GM12878 (cell line): ENCODE results near the gene NAA60.

Source experiments
- CBFB ChIP-seq: IDR thresholded peaks from 2 replicates; pipeline ENCODE4 v1.6.1; 2016; ENCODE audit warnings: antibody characterized with exemption, low read depth
- KAT2A ChIP-seq: conservative IDR thresholded peaks from 2 replicates; pipeline ENCODE4 v1.6.1; 2011; ENCODE audit warnings: low read depth, low read length; ENCODE audit not compliant: control insufficient read depth
- MTA2 ChIP-seq: fragments of 450-650 bp; IDR thresholded peaks from 2 replicates; pipeline ENCODE4 v1.6.1; 2016; ENCODE audit warnings: low read depth, mild to moderate bottlenecking, moderate library complexity
- PML ChIP-seq: IDR thresholded peaks from 2 replicates; pipeline ENCODE4 v1.6.1; 2012; ENCODE audit warnings: low read length, inconsistent platforms
- POLR2A ChIP-seq: IDR thresholded peaks from 2 replicates; pipeline ENCODE4 v1.6.1; 2011; ENCODE audit warnings: low read depth, mild to moderate bottlenecking, low read length
- POU2F2 ChIP-seq: IDR thresholded peaks from 3 replicates; pipeline ENCODE4 v1.6.1; 2011; ENCODE audit warnings: low read depth, mild to moderate bottlenecking, low read length, borderline replicate concordance
- RBBP5 ChIP-seq: fragments of 200-600 bp; sonication (generic); conservative IDR thresholded peaks from 2 replicates; pipeline ENCODE4 v1.6.1; 2016
- YY1 ChIP-seq: IDR thresholded peaks from 2 replicates; pipeline ENCODE4 v1.6.1; 2011; ENCODE audit warnings: low read depth, mild to moderate bottlenecking, low read length
- TF ChIP-seq, protein P1 (sequence below), 3 experiments: IDR thresholded peaks in 2 of 3; conservative IDR thresholded peaks in 1 of 3; 2 replicates each; pipeline ENCODE4 v1.5.1; 2011; ENCODE audit warnings: low read depth in 3 of 3, low read length in 3 of 3, mild to moderate bottlenecking in 3 of 3, control low read depth in 2 of 3, moderate library complexity in 2 of 3, inconsistent platforms in 1 of 3, mixed read lengths in 1 of 3; ENCODE audit not compliant: control insufficient read depth in 2 of 3, insufficient read depth in 1 of 3; ENCODE audit errors: extremely low read depth in 1 of 3

DNA sequence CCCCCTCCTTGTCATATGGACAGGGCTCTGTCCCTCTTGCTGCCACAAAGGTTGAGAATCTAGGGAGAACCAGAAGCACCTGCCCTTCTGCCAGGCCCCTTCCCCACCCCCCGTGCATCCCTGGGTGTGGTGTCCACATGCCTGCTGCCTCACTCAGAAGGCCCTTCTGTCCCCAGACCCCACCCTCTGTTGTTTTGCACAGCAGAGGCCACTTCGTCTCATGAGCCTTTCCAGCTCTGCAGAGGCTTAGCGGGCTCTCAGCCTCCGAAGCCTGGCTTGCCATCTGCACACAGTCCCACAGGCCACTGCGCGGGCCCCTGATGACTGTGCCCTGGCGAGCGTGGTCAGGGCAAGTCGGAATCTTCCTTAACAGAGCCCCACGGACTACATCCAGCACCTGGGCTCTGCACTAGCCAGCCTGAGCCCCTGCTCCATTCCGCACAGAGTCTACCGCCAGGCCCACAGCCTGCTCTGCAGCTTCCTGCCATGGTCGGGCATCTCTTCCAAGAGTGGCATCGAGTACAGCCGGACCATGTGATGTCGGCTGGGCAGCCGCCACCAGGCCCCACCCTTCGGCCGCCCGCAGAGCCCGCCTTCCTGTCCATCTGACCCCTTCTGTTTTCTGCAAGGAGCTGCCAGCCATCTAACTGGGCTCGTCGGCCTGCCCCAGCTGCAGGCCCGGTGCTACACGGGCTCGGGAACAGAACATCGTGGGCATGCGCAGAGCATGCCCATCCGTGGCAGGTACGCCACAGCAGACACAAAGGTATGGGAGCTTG lies 41.0 kb downstream of the NAA60 start:
- no peak for TF ChIP-seq KAT2A
- TF ChIP-seq POLR2A, result no peak
- no peak for TF ChIP-seq CBFB
- no peak for TF ChIP-seq POU2F2
- TF ChIP-seq, protein P1, sequence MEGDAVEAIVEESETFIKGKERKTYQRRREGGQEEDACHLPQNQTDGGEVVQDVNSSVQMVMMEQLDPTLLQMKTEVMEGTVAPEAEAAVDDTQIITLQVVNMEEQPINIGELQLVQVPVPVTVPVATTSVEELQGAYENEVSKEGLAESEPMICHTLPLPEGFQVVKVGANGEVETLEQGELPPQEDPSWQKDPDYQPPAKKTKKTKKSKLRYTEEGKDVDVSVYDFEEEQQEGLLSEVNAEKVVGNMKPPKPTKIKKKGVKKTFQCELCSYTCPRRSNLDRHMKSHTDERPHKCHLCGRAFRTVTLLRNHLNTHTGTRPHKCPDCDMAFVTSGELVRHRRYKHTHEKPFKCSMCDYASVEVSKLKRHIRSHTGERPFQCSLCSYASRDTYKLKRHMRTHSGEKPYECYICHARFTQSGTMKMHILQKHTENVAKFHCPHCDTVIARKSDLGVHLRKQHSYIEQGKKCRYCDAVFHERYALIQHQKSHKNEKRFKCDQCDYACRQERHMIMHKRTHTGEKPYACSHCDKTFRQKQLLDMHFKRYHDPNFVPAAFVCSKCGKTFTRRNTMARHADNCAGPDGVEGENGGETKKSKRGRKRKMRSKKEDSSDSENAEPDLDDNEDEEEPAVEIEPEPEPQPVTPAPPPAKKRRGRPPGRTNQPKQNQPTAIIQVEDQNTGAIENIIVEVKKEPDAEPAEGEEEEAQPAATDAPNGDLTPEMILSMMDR (IDR thresholded peaks at IDR 0.05 in 2 of 3, conservative IDR thresholded peaks at IDR 0.05 in 1 of 3; ENCODE audit: control insufficient read depth in 2 of 3, extremely low read depth in 1 of 3, insufficient read depth in 1 of 3, low read depth in 3 of 3, low read length in 3 of 3), result no peak
- no peak for TF ChIP-seq MTA2
- TF ChIP-seq YY1, result no peak
- TF ChIP-seq RBBP5, result no peak
- TF ChIP-seq PML, result no peak
